ENCODE measurements around the gene ALG5. TPM values are rescaled to one million over a fixed set of nuclear protein-coding genes. Genes with fewer than 3 reads are reported as not detected.

ALG5 gene
- total and polyA plus RNA-seq, 7 donors = 9.1 to 29.9 (median 14.6) TPM

- ATAC-seq = no peak
- H3K36me3 ChIP-seq (ENCODE audit: insufficient read depth in 1 of 2, low read depth in 1 of 2) = peaks cover 0 to 63% of the 10 kb centered on the region in 2 donors
- no peaks in the 10 kb centered on the region for H3K27me3 ChIP-seq (ENCODE audit: insufficient read depth in 3 of 3, low read length in 2 of 3)
- 90 to 94% (median 90%) methylated on average over 4 of the region's 4 CpGs for WGBS, 3 donors
- intact Hi-C loops (cut with DNase I) = no loop called here
- H3K27ac ChIP-seq = no peak overlapping the region
- no peak overlapping the region for H3K4me3 ChIP-seq
- DNase-seq = no peak
- H3K4me1 ChIP-seq = no peaks in the 10 kb centered on the region
- TF ChIP-seq CTCF (IDR thresholded peaks at IDR 0.05) = no peak
- H3K9me3 ChIP-seq = no peaks in the 10 kb centered on the region
Observed at GRCh38 chr13:36950330-36950729, 48.8 kb downstream of the ALG5 start.

GRCh38 chr13:36945078-36945477, 54.1 kb downstream of the ALG5 start:
- DNase-seq (no peak), ATAC-seq (no peak)
- H3K36me3 ChIP-seq (ENCODE audit: insufficient read depth in 1 of 2, low read depth in 1 of 2) = peaks cover 0 to 27% of the 10 kb centered on the region in 2 donors
- H3K27ac ChIP-seq = no peak overlapping the region
- WGBS, 3 donors = 64 to 69% (median 66%) methylated on average over 3 of the region's 3 CpGs
- no peaks in the 10 kb centered on the region for H3K27me3 ChIP-seq (ENCODE audit: insufficient read depth in 3 of 3, low read length in 2 of 3)
- no peaks in the 10 kb centered on the region for H3K9me3 ChIP-seq
- TF ChIP-seq CTCF (IDR thresholded peaks at IDR 0.05) = no peak
- intact Hi-C loops (cut with DNase I) = no loop called here
- H3K4me3 ChIP-seq = no peak overlapping the region
- no peaks in the 10 kb centered on the region for H3K4me1 ChIP-seq

- Histone ChIP-seq H3K27me3 (ENCODE audit: insufficient read depth in 3 of 3, low read length in 2 of 3) (no peaks in the 10 kb centered on the region), H3K36me3 (ENCODE audit: insufficient read depth in 1 of 2, low read depth in 1 of 2) (no peaks in the 10 kb centered on the region), H3K27ac (no peak overlapping the region), H3K4me3 (no peak overlapping the region), H3K9me3 (no peaks in the 10 kb centered on the region), H3K4me1 (no peaks in the 10 kb centered on the region)
- ATAC-seq (no peak), DNase-seq (no peak)
- intact Hi-C loops (cut with DNase I) = no loop called here
- WGBS, 3 donors = 74 to 79% (median 77%) methylated on average over 7 of the region's 7 CpGs
- no peak for TF ChIP-seq CTCF (IDR thresholded peaks at IDR 0.05)
Observed at GRCh38 chr13:36925603-36926002, 73.5 kb downstream of the ALG5 start.

GRCh38 chr13:36924001-36924400, 75.1 kb downstream of the ALG5 start:
- Histone ChIP-seq H3K9me3 (no peaks in the 10 kb centered on the region), H3K4me1 (no peaks in the 10 kb centered on the region), H3K27ac (no peak overlapping the region), H3K4me3 (no peak overlapping the region), H3K27me3 (ENCODE audit: insufficient read depth in 3 of 3, low read length in 2 of 3) (no peaks in the 10 kb centered on the region), H3K36me3 (ENCODE audit: insufficient read depth in 1 of 2, low read depth in 1 of 2) (no peaks in the 10 kb centered on the region)
- 59 to 74% (median 73%) methylated on average over 3 of the region's 3 CpGs for WGBS, 3 donors
- intact Hi-C loops (cut with DNase I) = no loop called here
- no peak for TF ChIP-seq CTCF (IDR thresholded peaks at IDR 0.05)
- ATAC-seq (no peak), DNase-seq (no peak)

GRCh38 chr13:36921631-36922301, 77.4 kb downstream of the ALG5 start:
- H3K4me1 ChIP-seq = peaks cover 12% of the 10 kb centered on the region
- no peak overlapping the region for H3K4me3 ChIP-seq
- no peak for ATAC-seq
- no peak for TF ChIP-seq CTCF (IDR thresholded peaks at IDR 0.05)
- intact Hi-C loops (cut with DNase I) = no loop called here
- H3K36me3 ChIP-seq (ENCODE audit: insufficient read depth in 1 of 2, low read depth in 1 of 2) = no peaks in the 10 kb centered on the region
- WGBS, 3 donors = 78 to 86% (median 79%) methylated on average over 10 of the region's 10 CpGs
- no peaks in the 10 kb centered on the region for H3K9me3 ChIP-seq
- no peak for DNase-seq
- no peaks in the 10 kb centered on the region for H3K27me3 ChIP-seq (ENCODE audit: insufficient read depth in 3 of 3, low read length in 2 of 3)
- no peak overlapping the region for H3K27ac ChIP-seq
